Neuronal stem cell (in vitro differentiated cells): ENCODE data around the gene EDEM1.

Experiments
- DNase-seq: peaks from one replicate; pipeline ENCODE4 v3.0.0-alpha.2; 2013; ENCODE audit warnings: low spot score
- H2AFZ ChIP-seq: one replicate; pipeline ENCODE4 v1.6.1; 2013; ENCODE audit warnings: mild to moderate bottlenecking, low read length, inconsistent platforms
- H2AK5ac ChIP-seq: 2 replicates; pipeline ENCODE4 v1.6.1; 2013; ENCODE audit warnings: low read depth, mild to moderate bottlenecking, inconsistent platforms, low read length, moderate library complexity, mixed read lengths
- H2BK120ac ChIP-seq: 2 replicates; pipeline ENCODE4 v1.6.1; 2013; ENCODE audit warnings: low read depth, mild to moderate bottlenecking, inconsistent platforms, low read length, moderate library complexity, mixed read lengths
- H2BK12ac ChIP-seq: one replicate; pipeline ENCODE4 v1.6.1; 2013; ENCODE audit warnings: low read length, inconsistent platforms
- H2BK15ac ChIP-seq: 2 replicates; pipeline ENCODE4 v1.6.1; 2013; ENCODE audit warnings: mild to moderate bottlenecking, low read length, inconsistent platforms, mixed read lengths
- H2BK5ac ChIP-seq: one replicate; pipeline ENCODE4 v1.6.1; 2013; ENCODE audit warnings: inconsistent platforms, mild to moderate bottlenecking, low read length, moderate library complexity
- H3K14ac ChIP-seq: one replicate; pipeline ENCODE4 v1.6.1; 2013; ENCODE audit warnings: low read length, inconsistent platforms
- H3K18ac ChIP-seq: 2 replicates; pipeline ENCODE4 v1.6.1; 2013; ENCODE audit warnings: low read length, inconsistent platforms
- H3K23ac ChIP-seq: 2 replicates; pipeline ENCODE4 v1.6.1; 2013; ENCODE audit warnings: low read depth, mild to moderate bottlenecking, mixed read lengths, low read length, inconsistent platforms; ENCODE audit not compliant: poor library complexity
- H3K27ac ChIP-seq: replicated peaks from 3 replicates; pipeline ENCODE4 v1.5.1; 2013; ENCODE audit warnings: low read length, inconsistent platforms
- H3K27me3 ChIP-seq, 3 experiments: 2 replicates each; pipeline ENCODE4 v1.6.1; 2013; ENCODE audit warnings: low read length in 3 of 3, mild to moderate bottlenecking in 2 of 3, inconsistent platforms in 1 of 3, low read depth in 1 of 3, mixed read lengths in 1 of 3, moderate library complexity in 1 of 3; ENCODE audit not compliant: control insufficient read depth in 3 of 3, insufficient read depth in 3 of 3
- H3K36me3 ChIP-seq, 2 donors: replicated peaks in 1 of 2; 2 replicates each; pipeline ENCODE4 v1.6.1; 2013; ENCODE audit warnings: low read length in 2 of 2; ENCODE audit not compliant: control insufficient read depth in 2 of 2, insufficient read depth in 2 of 2
- H3K4ac ChIP-seq: 2 replicates; pipeline ENCODE4 v1.6.1; 2013; ENCODE audit warnings: inconsistent platforms, mild to moderate bottlenecking, low read length, moderate library complexity
- H3K4me1 ChIP-seq, 2 donors: 1 replicate in 1 of 2; 2 replicates in 1 of 2; pipeline ENCODE4 v1.6.1; 2013; ENCODE audit warnings: low read length in 2 of 2, low read depth in 1 of 2; ENCODE audit not compliant: control insufficient read depth in 2 of 2, insufficient read depth in 1 of 2
- H3K4me2 ChIP-seq: one replicate; pipeline ENCODE4 v1.6.1; 2013; ENCODE audit warnings: mild to moderate bottlenecking, low read length, inconsistent platforms; ENCODE audit not compliant: insufficient read depth, poor library complexity, severe bottlenecking
- H3K4me3 ChIP-seq, 2 donors: 2 replicates each; pipeline ENCODE4 v1.5.1; 2013; ENCODE audit warnings: low read length in 2 of 2, mild to moderate bottlenecking in 2 of 2, inconsistent platforms in 1 of 2, moderate library complexity in 1 of 2
- H3K79me1 ChIP-seq: one replicate; pipeline ENCODE4 v1.6.1; 2013; ENCODE audit warnings: low read depth, mild to moderate bottlenecking, inconsistent platforms, low read length, moderate library complexity
- H3K9ac ChIP-seq: one replicate; pipeline ENCODE4 v1.6.1; 2013; ENCODE audit warnings: mild to moderate bottlenecking, low read depth, low read length, inconsistent platforms; ENCODE audit not compliant: poor library complexity
- H3K9me3 ChIP-seq, 2 donors: replicated peaks in 1 of 2; 2 replicates each; pipeline versions ENCODE3 to v1.6.1; 2013; ENCODE audit warnings: low read length in 2 of 2, mild to moderate bottlenecking in 2 of 2, inconsistent platforms in 1 of 2, low read depth in 1 of 2, mixed read lengths in 1 of 2, moderate library complexity in 1 of 2; ENCODE audit not compliant: control insufficient read depth in 2 of 2, insufficient read depth in 1 of 2
- H4K8ac ChIP-seq: one replicate; pipeline ENCODE4 v1.6.1; 2013; ENCODE audit warnings: low read depth, mild to moderate bottlenecking, inconsistent platforms, low read length, moderate library complexity
- H4K91ac ChIP-seq: one replicate; pipeline ENCODE4 v1.6.1; 2013; ENCODE audit warnings: low read length, low read depth, mild to moderate bottlenecking, inconsistent platforms; ENCODE audit not compliant: poor library complexity
- WGBS, 2 donors: extraction: QIAGEN DNeasy Blood & Tissue Kit; methylation state at CpG; one replicate each; pipeline ENCODE4 v1.1.7; 2013; ENCODE audit warnings: missing lambda C conversion rate in 2 of 2, mixed read lengths in 1 of 2; ENCODE audit not compliant: insufficient read length in 2 of 2, insufficient replicate concordance in 1 of 2; ENCODE audit errors: extremely low coverage in 2 of 2; 5-methylcytosine and 5-hydroxymethylcytosine counted together

EDEM1 gene

DNA sequence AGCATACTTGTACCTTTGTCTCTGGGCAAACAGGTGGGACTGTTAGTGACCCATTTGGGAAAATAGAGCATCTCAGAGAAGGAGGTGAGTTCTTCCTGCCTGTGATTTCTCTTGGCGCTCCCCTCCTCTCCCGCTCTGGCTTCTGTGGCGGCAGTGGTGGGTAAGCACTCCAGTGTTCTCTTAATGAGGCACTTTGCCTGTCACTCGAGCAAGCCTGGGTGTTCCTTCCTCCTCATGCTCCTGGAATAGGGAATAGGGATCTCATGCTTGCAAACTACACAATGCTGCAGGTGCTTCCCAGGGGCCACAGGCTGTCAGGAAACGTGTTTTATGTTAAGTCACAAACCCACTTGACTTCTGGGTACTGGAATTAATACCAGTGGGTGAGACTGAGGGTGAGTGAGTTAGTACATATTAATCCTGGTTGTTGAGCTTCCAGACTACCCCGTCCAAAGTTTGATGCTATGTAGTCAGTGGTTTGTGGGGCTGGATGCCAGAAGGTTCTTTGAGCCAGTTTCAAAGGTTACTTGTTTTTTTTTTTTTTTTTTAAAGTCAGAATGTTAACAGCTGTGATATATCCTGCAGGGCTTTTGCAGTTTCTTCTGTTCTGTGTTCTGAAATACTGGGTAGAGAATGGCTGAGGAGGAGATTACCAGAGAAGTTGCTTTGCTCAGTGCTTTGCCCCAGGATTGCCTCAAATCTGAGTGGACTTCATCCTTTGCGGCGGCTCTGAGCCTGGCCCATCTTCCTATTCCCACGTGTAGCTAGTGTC lies 30.5 kb downstream of the EDEM1 start:
- H2BK12ac ChIP-seq: no peak overlapping the region
- no peak overlapping the region for H4K8ac ChIP-seq
- no peak overlapping the region for H2BK15ac ChIP-seq
- H3K23ac ChIP-seq: no peak overlapping the region
- H2AFZ ChIP-seq: no peak overlapping the region
- H3K27ac ChIP-seq: no peak overlapping the region
- no peak overlapping the region for H2BK5ac ChIP-seq
- no CpG with 5 or more reads among the region's 9 CpGs for WGBS, 2 donors
- no peaks in the 10 kb centered on the region for H3K79me1 ChIP-seq
- no peak overlapping the region for H3K4ac ChIP-seq
- no peak for DNase-seq
- H2BK120ac ChIP-seq: no peak overlapping the region
- no peak overlapping the region for H4K91ac ChIP-seq
- H3K4me3 ChIP-seq: no peak overlapping the region
- no peak overlapping the region for H3K4me2 ChIP-seq
- H3K9ac ChIP-seq: no peak overlapping the region
- H3K4me1 ChIP-seq: peaks cover 0 to 13% of the 10 kb centered on the region in 2 donors
- no peak overlapping the region for H3K14ac ChIP-seq
- H2AK5ac ChIP-seq: no peak overlapping the region
- H3K36me3 ChIP-seq: peaks cover 24 to 68% of the 10 kb centered on the region in 2 donors
- no peaks in the 10 kb centered on the region for H3K9me3 ChIP-seq
- H3K27me3 ChIP-seq: no peaks in the 10 kb centered on the region
- H3K18ac ChIP-seq: peak overlapping the region; percentile 32

DNA sequence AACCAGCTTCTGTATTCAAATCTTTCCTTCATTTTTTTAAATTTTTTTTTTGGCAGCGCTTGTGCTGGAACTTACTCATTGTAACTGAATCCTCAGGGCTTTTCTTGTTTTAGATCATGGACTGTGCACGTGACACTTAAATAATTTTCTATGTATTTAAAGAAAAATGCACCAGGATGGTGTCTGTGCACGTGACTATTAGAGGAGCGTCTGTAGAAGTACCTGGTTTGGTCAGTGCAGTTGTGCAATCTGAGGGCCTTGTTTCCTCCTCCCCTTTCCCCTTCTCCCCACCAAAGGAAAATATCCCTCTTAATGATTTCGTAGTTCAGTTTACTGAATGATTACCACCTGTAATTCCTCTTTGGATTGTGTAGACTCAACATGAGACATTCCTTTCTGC lies 31.3 kb downstream of the EDEM1 start:
- peak overlapping the region; percentile 10 for H3K27ac ChIP-seq
- no peaks in the 10 kb centered on the region for H3K27me3 ChIP-seq
- H2BK120ac ChIP-seq: no peak overlapping the region
- no peak overlapping the region for H2BK5ac ChIP-seq
- H2BK12ac ChIP-seq: no peak overlapping the region
- no peak overlapping the region for H2AFZ ChIP-seq
- no peak overlapping the region for H3K4ac ChIP-seq
- no peak overlapping the region for H3K9ac ChIP-seq
- no peaks in the 10 kb centered on the region for H3K79me1 ChIP-seq
- no peak overlapping the region for H2AK5ac ChIP-seq
- H4K91ac ChIP-seq: no peak overlapping the region
- peaks cover 19 to 60% of the 10 kb centered on the region in 2 donors for H3K36me3 ChIP-seq
- no peak overlapping the region for H3K18ac ChIP-seq
- H2BK15ac ChIP-seq: no peak overlapping the region
- no peak overlapping the region for H3K4me3 ChIP-seq
- WGBS, 2 donors: no CpG with 5 or more reads among the region's 5 CpGs
- no peak overlapping the region for H3K14ac ChIP-seq
- DNase-seq: no peak
- no peak overlapping the region for H4K8ac ChIP-seq
- H3K9me3 ChIP-seq: no peaks in the 10 kb centered on the region
- peaks cover 0 to 13% of the 10 kb centered on the region in 2 donors for H3K4me1 ChIP-seq
- H3K4me2 ChIP-seq: no peak overlapping the region
- no peak overlapping the region for H3K23ac ChIP-seq

DNA sequence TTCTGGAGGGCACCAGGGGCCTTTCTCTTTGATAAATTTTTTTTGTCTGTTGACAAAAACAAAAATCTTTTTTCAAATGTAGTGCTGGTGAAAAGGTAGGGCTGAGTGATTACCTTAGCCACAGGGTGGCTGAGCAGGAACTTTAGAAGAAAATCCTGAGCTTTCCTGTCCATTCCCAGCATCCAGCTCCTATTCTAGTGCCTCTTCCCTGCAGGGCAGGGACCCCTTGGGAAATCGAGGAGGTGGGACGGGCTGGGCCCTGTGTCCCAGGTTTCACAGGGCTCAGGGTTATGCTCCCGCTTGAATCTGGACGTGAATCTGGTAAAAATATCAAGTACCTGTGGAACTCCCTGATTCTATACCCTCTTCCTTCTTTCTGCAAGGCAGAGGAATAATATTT lies 31.7 kb downstream of the EDEM1 start:
- DNase-seq: no peak
- no peak overlapping the region for H3K4me3 ChIP-seq
- H3K4ac ChIP-seq: no peak overlapping the region
- H2BK5ac ChIP-seq: no peak overlapping the region
- no peak overlapping the region for H4K91ac ChIP-seq
- H4K8ac ChIP-seq: no peak overlapping the region
- no peaks in the 10 kb centered on the region for H3K9me3 ChIP-seq
- H3K79me1 ChIP-seq: no peaks in the 10 kb centered on the region
- WGBS, 2 donors: no CpG with 5 or more reads among the region's 4 CpGs
- H3K18ac ChIP-seq: no peak overlapping the region
- H2AFZ ChIP-seq: no peak overlapping the region
- no peak overlapping the region for H3K9ac ChIP-seq
- H3K27me3 ChIP-seq: no peaks in the 10 kb centered on the region
- peaks cover 15 to 56% of the 10 kb centered on the region in 2 donors for H3K36me3 ChIP-seq
- H3K23ac ChIP-seq: no peak overlapping the region
- H3K4me2 ChIP-seq: no peak overlapping the region
- H2BK12ac ChIP-seq: no peak overlapping the region
- no peak overlapping the region for H2BK15ac ChIP-seq
- no peak overlapping the region for H2AK5ac ChIP-seq
- H3K27ac ChIP-seq: no peak overlapping the region
- no peak overlapping the region for H2BK120ac ChIP-seq
- H3K14ac ChIP-seq: no peak overlapping the region
- peaks cover 0 to 13% of the 10 kb centered on the region in 2 donors for H3K4me1 ChIP-seq

DNA sequence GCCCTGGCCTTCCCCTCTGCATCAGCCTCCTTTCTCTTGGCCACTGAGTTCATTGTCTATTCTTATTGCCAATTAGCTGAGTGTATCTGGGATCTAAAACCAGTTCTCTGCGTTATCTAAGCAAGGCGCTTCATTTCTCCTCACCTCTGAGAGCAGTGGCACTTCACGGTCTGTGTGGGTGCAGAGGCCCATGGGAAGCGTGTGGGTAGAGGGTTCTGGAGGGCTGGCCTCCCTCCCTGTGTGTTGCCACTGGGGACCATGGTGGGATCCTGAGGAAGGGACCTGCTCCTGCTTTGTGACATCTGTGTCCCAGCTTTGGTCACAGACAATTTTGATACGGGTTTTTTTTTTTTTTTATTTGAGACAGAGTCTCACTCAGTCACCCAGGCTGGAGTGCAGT lies 32.7 kb downstream of the EDEM1 start:
- Histone ChIP-seq H2AFZ (no peak overlapping the region), H3K4me2 (no peak overlapping the region), H3K23ac (no peak overlapping the region), H3K27ac (peak overlapping the region; percentile 35), H3K14ac (no peak overlapping the region), H2BK5ac (no peak overlapping the region), H2BK120ac (no peak overlapping the region), H3K4me3 (no peak overlapping the region), H3K9ac (no peak overlapping the region), H3K9me3 (no peaks in the 10 kb centered on the region), H3K27me3 (no peaks in the 10 kb centered on the region), H3K79me1 (no peaks in the 10 kb centered on the region), H4K8ac (no peak overlapping the region), H3K18ac (no peak overlapping the region), H2BK12ac (no peak overlapping the region), H2AK5ac (no peak overlapping the region), H4K91ac (no peak overlapping the region), H3K36me3 (peaks cover 9 to 46% of the 10 kb centered on the region in 2 donors), H3K4ac (no peak overlapping the region), H2BK15ac (no peak overlapping the region), H3K4me1 (peaks cover 0 to 13% of the 10 kb centered on the region in 2 donors)
- WGBS, 2 donors: no CpG with 5 or more reads among the region's 5 CpGs
- DNase-seq: no peak
